Smooth muscle cell (in vitro differentiated cells): Measurements from ENCODE around the gene NOX3. TPM values are rescaled to one million over a fixed set of nuclear protein-coding genes. Genes with fewer than 3 reads are reported as not detected.

ENCODE experiments used
- DNase-seq: peaks from one replicate; lab custom pipeline; 2025; ENCODE audit not compliant: unreplicated experiment; lab: John Stamatoyannopoulos, UW
- H2AFZ ChIP-seq: fragments of 200-600 bp; sonication (generic); 2 replicates; pipeline ENCODE4 v1.6.0; 2016; ENCODE audit warnings: antibody characterized with exemption, low read depth, mild to moderate bottlenecking
- H3F3A ChIP-seq: fragments of 200-600 bp; sonication (generic); 2 replicates; pipeline ENCODE4 v1.6.0; 2017; ENCODE audit warnings: antibody characterized with exemption, low read depth
- H3K27ac ChIP-seq: fragments of 200-600 bp; sonication (generic); 2 replicates; pipeline ENCODE4 v1.5.1; 2016; ENCODE audit warnings: low read depth, mild to moderate bottlenecking
- H3K27me3 ChIP-seq: fragments of 200-600 bp; sonication (generic); 2 replicates; pipeline ENCODE4 v1.6.1; 2016; ENCODE audit warnings: low read depth, mild to moderate bottlenecking
- H3K36me3 ChIP-seq: fragments of 200-600 bp; sonication (generic); 2 replicates; pipeline ENCODE4 v1.5.1; 2016; ENCODE audit warnings: low read depth
- H3K4me1 ChIP-seq: fragments of 200-600 bp; sonication (generic); 2 replicates; pipeline ENCODE4 v1.5.1; 2016; ENCODE audit warnings: low read depth
- H3K4me2 ChIP-seq: fragments of 200-600 bp; sonication (generic); 2 replicates; pipeline ENCODE4 v1.6.0; 2016; ENCODE audit warnings: mild to moderate bottlenecking
- H3K4me3 ChIP-seq: fragments of 200-600 bp; sonication (generic); 2 replicates; pipeline ENCODE4 v1.5.1; 2016; ENCODE audit warnings: mild to moderate bottlenecking
- H3K79me2 ChIP-seq: fragments of 200-600 bp; sonication (generic); 2 replicates; pipeline ENCODE4 v1.6.0; 2016; ENCODE audit warnings: low read depth, mild to moderate bottlenecking
- H3K9ac ChIP-seq: fragments of 200-600 bp; sonication (generic); 2 replicates; pipeline ENCODE4 v1.6.0; 2016; ENCODE audit warnings: low read depth
- H3K9me3 ChIP-seq: fragments of 200-600 bp; sonication (generic); replicated peaks from 2 replicates; pipeline ENCODE4 v1.5.1; 2016; ENCODE audit warnings: low read depth
- H4K20me1 ChIP-seq: fragments of 200-600 bp; sonication (generic); 2 replicates; pipeline ENCODE4 v1.6.0; 2016; ENCODE audit warnings: low read depth
- CTCF ChIP-seq: fragments of 200-600 bp; sonication (generic); IDR thresholded peaks from 2 replicates; pipeline ENCODE4 v1.5.1; 2017; ENCODE audit warnings: borderline replicate concordance, mild to moderate bottlenecking, antibody characterized with exemption; ENCODE audit not compliant: insufficient read depth, poor library complexity, severe bottlenecking
- polyA plus RNA-seq: library from polyadenylated mRNA; unstranded; fragments of >200 nt; fragmentation: Nextera tagmentation; extraction: Ambion mirVana; gene quantifications from 2 replicates; pipeline ENCODE4 v1.2.1, GENCODE V29; 2016
- total RNA-seq: library from RNA; depleted of rRNA; stranded (reverse); fragments of >200 nt; gene quantifications from 2 replicates; pipeline ENCODE4 v1.2.3, GENCODE V29; 2014

The NOX3 gene
- total and polyA plus RNA-seq, 2 experiments from 2014 or later: not detected

GRCh38 chr6:155346957-155347356 is 108.7 kb downstream of the NOX3 start:
- DNase-seq: no peak
- no peaks in the 10 kb centered on the region for H3K36me3 ChIP-seq
- no peaks in the 10 kb centered on the region for H3K79me2 ChIP-seq
- no peaks in the 10 kb centered on the region for H4K20me1 ChIP-seq
- TF ChIP-seq CTCF: no peak
- no peaks in the 10 kb centered on the region for H3K4me1 ChIP-seq
- H3K27me3 ChIP-seq: no peaks in the 10 kb centered on the region
- no peak overlapping the region for H2AFZ ChIP-seq
- no peak overlapping the region for H3K27ac ChIP-seq
- H3K9ac ChIP-seq: no peak overlapping the region
- no peaks in the 10 kb centered on the region for H3F3A ChIP-seq
- H3K9me3 ChIP-seq: peaks cover 4% of the 10 kb centered on the region
- no peak overlapping the region for H3K4me2 ChIP-seq
- H3K4me3 ChIP-seq: no peak overlapping the region

Other genes with a start within 250 kb of the NOX3 start
- not detected in 2 replicates for gene CLDN20, start 191.8 kb downstream of the NOX3 start, total RNA-seq
- gene CLDN20, start 191.8 kb downstream of the NOX3 start, polyA plus RNA-seq: not detected in 2 replicates
- 12.9 and 16.9 TPM in 2 replicates for gene TFB1M, start 141.4 kb downstream of the NOX3 start, total RNA-seq
- gene TFB1M, start 141.4 kb downstream of the NOX3 start, polyA plus RNA-seq: 12.1 and 14.7 TPM in 2 replicates